GM20000 (cell line): ENCODE data around the gene SUGCT.

Experiments
- DNase-seq: peaks from one replicate; pipeline ENCODE4 v3.0.0; 2012; ENCODE audit warnings: low spot score
- TF ChIP-seq, protein P1 (sequence below): IDR thresholded peaks from 2 replicates; pipeline ENCODE4 v1.5.1; 2012; ENCODE audit warnings: mild to moderate bottlenecking, control low read depth; ENCODE audit errors: extremely low read depth, missing control alignments

The SUGCT gene

DNA sequence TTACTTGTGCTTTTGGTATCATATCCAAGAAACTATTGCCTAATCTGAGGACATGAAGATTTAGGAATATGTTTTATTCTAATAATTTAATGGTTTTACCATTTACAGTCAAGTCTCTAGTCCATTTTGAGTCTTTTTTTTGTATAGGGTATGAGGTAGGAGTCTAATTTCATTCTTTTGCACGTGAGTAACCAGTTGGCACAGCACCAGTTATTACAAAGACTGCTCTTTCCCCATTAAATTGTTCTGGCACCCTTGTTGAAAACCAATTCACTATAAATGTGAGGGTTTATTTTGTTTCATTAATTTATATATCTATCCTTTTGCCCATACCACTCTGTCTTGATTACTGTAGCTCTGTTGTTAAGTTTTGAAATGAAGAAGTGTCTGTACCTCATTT, 381.6 kb downstream of the SUGCT start:
- DNase-seq: no peak
- TF ChIP-seq, protein P1, sequence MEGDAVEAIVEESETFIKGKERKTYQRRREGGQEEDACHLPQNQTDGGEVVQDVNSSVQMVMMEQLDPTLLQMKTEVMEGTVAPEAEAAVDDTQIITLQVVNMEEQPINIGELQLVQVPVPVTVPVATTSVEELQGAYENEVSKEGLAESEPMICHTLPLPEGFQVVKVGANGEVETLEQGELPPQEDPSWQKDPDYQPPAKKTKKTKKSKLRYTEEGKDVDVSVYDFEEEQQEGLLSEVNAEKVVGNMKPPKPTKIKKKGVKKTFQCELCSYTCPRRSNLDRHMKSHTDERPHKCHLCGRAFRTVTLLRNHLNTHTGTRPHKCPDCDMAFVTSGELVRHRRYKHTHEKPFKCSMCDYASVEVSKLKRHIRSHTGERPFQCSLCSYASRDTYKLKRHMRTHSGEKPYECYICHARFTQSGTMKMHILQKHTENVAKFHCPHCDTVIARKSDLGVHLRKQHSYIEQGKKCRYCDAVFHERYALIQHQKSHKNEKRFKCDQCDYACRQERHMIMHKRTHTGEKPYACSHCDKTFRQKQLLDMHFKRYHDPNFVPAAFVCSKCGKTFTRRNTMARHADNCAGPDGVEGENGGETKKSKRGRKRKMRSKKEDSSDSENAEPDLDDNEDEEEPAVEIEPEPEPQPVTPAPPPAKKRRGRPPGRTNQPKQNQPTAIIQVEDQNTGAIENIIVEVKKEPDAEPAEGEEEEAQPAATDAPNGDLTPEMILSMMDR: no peak

DNA sequence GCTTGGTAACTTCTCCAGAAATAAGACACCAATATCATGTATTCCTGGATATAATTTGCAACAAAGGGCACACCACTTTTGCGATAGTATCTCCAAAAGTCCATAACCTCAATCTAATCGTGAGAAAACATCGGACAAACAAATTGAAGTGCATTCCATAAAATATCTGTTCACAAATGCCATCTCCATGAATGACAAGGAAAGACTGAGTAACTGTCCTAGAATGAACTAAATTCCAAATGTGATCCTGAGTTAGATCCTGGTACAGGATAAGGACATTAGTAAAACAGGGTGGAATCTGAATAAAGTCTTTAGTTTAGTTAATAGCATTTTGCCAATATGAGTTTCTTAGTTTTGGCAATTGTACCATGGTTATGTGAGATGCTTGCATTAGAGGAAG, 384.2 kb downstream of the SUGCT start:
- TF ChIP-seq, protein P1: no peak
- DNase-seq: no peak

DNA sequence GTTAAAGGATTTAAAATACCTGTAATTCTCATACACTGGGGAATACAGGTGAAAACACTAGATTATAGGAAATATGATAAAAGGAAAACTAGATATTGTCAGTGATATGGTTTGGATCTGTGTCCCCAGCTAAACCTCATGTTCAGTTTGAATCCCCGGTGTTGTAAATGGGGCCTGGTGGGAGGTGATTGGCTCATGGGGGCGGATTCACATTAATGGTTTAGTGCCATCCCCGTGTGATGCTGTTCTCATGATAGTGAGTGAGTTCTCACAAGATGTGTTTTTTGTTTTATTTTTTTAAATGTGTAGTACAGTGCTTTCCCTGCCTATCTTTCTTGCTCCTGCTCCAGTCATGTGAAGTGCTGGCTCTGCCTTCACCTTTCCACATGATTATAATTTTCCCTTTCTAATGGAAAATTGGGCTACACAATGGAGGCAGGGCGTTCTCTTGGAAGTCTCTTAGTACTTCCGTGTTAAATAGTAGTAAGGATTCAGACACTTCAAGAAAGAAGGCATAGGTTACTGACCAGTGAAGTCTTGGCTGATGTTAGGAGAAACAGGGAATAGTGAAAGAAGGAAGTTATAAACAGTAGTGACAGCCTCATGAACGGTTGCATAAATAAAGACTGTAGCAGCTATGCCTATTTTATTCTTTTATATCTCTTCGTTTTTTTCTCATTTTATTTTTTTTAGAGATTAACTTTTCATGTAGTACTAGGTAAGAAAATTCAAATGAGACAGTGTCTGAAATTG, 386.4 kb downstream of the SUGCT start:
- TF ChIP-seq, protein P1: no peak
- DNase-seq: no peak

DNA sequence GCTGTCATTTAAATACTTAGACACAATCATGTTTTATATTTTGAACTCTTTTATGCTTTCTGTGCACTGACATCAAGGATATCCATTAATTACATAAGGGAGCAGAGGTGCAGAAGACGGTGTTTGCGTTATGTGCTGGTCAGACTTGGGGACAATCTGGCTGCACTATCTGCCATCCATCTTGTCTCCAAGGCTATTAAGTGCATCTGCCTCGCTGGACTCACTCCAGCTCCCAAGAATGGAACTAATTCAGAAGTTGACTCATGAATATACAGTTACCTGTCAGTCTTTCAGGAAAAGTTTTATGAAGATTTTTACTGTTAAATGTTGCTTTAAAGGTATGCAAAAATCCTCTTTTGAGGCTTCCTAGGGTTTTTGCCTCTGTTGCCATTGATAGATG, 391.0 kb downstream of the SUGCT start:
- DNase-seq: no peak
- TF ChIP-seq, protein P1: no peak

DNA sequence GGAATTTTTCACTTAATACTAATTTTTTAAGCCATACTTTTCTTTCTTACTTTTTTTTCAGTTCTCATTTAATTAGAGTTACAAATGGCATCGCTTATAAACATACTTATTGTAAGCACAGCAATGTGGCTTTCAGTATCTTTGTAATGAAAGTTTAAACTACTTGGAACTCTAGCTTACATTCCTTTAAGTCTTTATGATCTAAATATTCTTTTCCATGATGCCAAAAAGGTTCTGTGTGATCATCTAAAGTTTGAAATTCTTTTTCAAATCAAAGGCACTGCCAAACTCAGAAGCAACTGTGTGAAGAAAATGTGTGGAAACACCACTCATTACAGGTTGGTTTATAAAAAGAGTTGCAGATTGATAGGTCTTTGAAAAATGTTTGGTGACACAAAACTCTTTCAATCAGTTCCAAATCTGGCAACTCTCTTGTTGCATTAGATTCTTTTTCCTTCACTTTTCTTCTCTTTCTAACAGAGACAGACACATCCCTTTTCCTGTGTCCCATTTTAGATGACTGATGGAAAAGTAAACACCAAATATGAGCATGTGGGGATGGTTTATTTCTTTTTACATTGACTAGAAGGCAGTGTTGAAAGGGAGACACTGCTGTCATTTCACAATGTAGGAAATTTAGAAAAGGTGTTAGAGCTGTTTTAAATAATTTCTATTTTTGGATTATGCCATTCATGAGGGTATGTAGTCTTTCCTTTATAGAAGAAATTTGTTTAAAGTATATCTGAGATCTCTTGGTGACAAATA, 392.3 kb downstream of the SUGCT start:
- DNase-seq: no peak
- TF ChIP-seq, protein P1: no peak

DNA sequence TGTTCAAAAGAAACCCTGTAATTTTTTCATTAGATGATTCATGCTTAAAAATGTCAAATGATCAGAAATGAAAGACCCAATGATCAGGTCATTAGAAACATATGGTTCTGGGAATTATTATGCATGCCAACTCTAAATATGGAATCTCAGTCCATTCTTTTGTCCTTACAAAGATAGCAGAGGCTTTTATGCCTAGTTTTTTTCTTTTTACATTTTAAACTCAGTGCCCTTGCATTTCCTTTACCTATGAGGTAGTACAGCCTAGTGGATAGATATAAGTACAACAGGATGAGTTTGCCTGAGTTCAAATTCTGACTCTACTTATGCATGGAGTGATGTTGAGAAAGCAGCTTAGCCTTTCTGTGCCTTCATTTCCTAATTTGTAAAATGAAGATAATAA, 392.9 kb downstream of the SUGCT start:
- DNase-seq: no peak
- TF ChIP-seq, protein P1: no peak

DNA sequence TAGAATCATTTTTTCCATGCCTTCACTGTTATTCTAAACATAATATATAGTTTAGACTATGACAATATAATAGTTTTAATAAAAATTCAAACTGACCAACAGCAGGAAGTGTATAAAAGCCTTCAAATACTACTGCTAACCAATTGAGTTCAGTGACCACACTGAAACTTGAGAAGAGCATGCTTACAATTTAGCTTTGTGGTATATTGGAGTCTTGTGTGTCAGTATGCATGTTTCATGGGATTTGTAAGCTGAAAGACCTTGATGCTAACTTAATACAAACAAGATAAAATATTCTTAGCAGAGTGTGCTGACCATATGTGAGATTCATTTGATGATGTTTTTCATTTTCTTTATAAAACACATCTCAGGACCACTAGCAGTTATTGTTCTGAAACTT, 395.5 kb downstream of the SUGCT start:
- TF ChIP-seq, protein P1: no peak
- no peak for DNase-seq
